Peyer's patch (tissue), 4 donors: ENCODE measurements around the gene SMOC1.

Source experiments
- POLR2A ChIP-seq, 2 donors: fragments of 450-650 bp; IDR thresholded peaks; one replicate each; pipeline ENCODE4 v1.5.1; 2017; ENCODE audit warnings: antibody characterized with exemption in 2 of 2, mild to moderate bottlenecking in 2 of 2, moderate library complexity in 2 of 2
- TF ChIP-seq, protein P1 (sequence below), 6 experiments: fragments of 450-650 bp in 4 of 6; fragments of 200-600 bp in 2 of 6; sonication (generic) in 1 of 6; IDR thresholded peaks; one replicate each; pipeline ENCODE4 v1.5.1; 2017 to 2019; ENCODE audit warnings: antibody characterized with exemption in 6 of 6, mild to moderate bottlenecking in 3 of 6, moderate library complexity in 1 of 6

DNA sequence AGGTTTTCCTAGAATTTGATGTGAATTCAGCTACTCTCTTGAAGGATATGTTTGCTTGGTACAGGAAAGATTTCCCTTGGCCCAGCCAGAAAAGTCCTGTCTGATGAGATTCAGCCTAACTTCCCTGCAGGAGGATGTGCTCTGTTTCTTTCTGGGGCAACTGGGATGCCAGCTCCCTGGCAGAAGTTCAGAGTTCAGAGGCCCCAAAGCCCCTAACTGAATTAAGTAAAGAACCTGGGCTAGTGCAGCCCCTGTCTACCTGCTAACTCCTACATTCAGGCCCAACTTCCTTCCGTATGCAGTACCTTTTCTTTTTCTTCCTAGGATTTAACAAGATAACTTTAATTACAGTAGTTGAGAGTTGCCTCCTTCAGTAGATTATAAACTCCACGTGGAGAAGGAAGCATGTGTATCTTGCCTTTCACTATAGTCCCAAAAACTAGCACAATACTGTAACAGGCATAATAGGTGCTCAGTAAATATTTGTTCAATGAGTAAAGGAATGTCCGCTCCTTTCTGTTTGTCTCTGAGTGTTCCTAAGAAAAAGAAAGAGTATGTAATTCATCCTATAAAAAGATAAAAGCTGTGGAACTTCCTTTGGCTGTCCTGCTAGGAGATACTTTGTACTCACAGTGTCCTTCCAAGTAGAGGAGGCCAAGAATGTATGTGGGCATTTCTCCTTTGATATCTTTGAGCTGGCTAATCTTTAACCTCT is 168.5 kb downstream of the SMOC1 start:
- TF ChIP-seq POLR2A (IDR thresholded peaks at IDR 0.05): no peak
- TF ChIP-seq, protein P1, sequence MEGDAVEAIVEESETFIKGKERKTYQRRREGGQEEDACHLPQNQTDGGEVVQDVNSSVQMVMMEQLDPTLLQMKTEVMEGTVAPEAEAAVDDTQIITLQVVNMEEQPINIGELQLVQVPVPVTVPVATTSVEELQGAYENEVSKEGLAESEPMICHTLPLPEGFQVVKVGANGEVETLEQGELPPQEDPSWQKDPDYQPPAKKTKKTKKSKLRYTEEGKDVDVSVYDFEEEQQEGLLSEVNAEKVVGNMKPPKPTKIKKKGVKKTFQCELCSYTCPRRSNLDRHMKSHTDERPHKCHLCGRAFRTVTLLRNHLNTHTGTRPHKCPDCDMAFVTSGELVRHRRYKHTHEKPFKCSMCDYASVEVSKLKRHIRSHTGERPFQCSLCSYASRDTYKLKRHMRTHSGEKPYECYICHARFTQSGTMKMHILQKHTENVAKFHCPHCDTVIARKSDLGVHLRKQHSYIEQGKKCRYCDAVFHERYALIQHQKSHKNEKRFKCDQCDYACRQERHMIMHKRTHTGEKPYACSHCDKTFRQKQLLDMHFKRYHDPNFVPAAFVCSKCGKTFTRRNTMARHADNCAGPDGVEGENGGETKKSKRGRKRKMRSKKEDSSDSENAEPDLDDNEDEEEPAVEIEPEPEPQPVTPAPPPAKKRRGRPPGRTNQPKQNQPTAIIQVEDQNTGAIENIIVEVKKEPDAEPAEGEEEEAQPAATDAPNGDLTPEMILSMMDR (IDR thresholded peaks at IDR 0.05): no peak
